ENCODE results near the gene KHDC1. TPM values are rescaled to one million over a fixed set of nuclear protein-coding genes. Genes with fewer than 3 reads are reported as not detected.

Gene KHDC1
- total and polyA plus RNA-seq, 2 of the 8 experiments (the other 6 are each of a cell fraction or from before 2014, with no cell fraction given): 4.3 to 7.3 TPM

GRCh38 chr6:73203098-73203497 lies 59.9 kb downstream of the KHDC1 start:
- Histone ChIP-seq H4K91ac (replicated peaks; ENCODE audit: insufficient read length, low read length) (no peak overlapping the region), H3K18ac (ENCODE audit: extremely low read depth, low read length) (no peak overlapping the region), H4K8ac (ENCODE audit: extremely low read depth, insufficient read depth, low read length) (no peak overlapping the region), H2BK20ac (ENCODE audit: low read length) (no peak overlapping the region), H3K9ac (replicated peaks in 1 of 4; ENCODE audit: extremely low read depth in 1 of 4, low read depth in 3 of 4, low read length in 3 of 4) (no peak overlapping the region), H4K5ac (ENCODE audit: insufficient read length, low read depth, low read length) (no peak overlapping the region), H3K27me3 (replicated peaks in 1 of 4; ENCODE audit: control insufficient read depth in 3 of 4, extremely low read depth in 1 of 4, insufficient read depth in 3 of 4, low read length in 3 of 4) (no peaks in the 10 kb centered on the region), H2BK5ac (ENCODE audit: low read depth, low read length) (no peak overlapping the region), H3K4ac (replicated peaks; ENCODE audit: insufficient read length, low read depth, low read length) (no peak overlapping the region), H3K27ac (ENCODE audit: low read depth, low read length) (no peak overlapping the region), H3K23ac (ENCODE audit: insufficient read length) (no peak overlapping the region), H2AK5ac (ENCODE audit: low read depth, low read length) (no peak overlapping the region), H3K4me2 (ENCODE audit: insufficient read depth in 1 of 2, low read depth in 2 of 2, low read length in 2 of 2) (no peak overlapping the region), H2BK120ac (replicated peaks; ENCODE audit: low read depth, low read length) (no peak overlapping the region), H2BK15ac (ENCODE audit: low read length) (no peak overlapping the region), H3K9me3 (ENCODE audit: insufficient read depth in 2 of 2, low read depth in 1 of 2, low read length in 1 of 2) (peaks cover 3 to 12% of the 10 kb centered on the region in 2 experiments; a peak in 3 of 4 replicates), H3K14ac (ENCODE audit: insufficient read length) (no peak overlapping the region), H3K36me3 (ENCODE audit: control insufficient read depth in 2 of 4, insufficient read depth in 4 of 4, low read length in 3 of 4) (no peaks in the 10 kb centered on the region), H3K4me3 (ENCODE audit: extremely low read depth in 1 of 4, insufficient read depth in 2 of 4, low read depth in 3 of 4, low read length in 4 of 4) (no peak overlapping the region), H3K23me2 (ENCODE audit: low read depth, low read length) (no peaks in the 10 kb centered on the region), H3K79me2 (ENCODE audit: control insufficient read depth in 1 of 2, insufficient read depth in 2 of 2, low read length in 2 of 2) (no peaks in the 10 kb centered on the region), H2BK12ac (ENCODE audit: low read depth, low read length) (no peak overlapping the region), H3K56ac (replicated peaks; ENCODE audit: insufficient read length, low read depth, low read length) (no peak overlapping the region), H4K20me1 (replicated peaks in 1 of 2; ENCODE audit: control insufficient read depth in 1 of 2, insufficient read depth in 2 of 2, low read length in 2 of 2) (no peaks in the 10 kb centered on the region), H3K79me1 (ENCODE audit: low read depth, low read length) (no peaks in the 10 kb centered on the region), H2AFZ (ENCODE audit: low read length) (no peak overlapping the region), H3K4me1 (replicated peaks in 1 of 4; ENCODE audit: control insufficient read depth in 3 of 4, insufficient read depth in 4 of 4, low read length in 3 of 4) (peaks cover 0 to 4% (median 0%) of the 10 kb centered on the region in 4 experiments; a peak in 2 of 7 replicates)
- DNase-seq (ENCODE audit: low read depth in 1 of 2, low spot score in 2 of 2) (no peak), FAIRE-seq (no peak)
- ChIA-PET CTCF (ENCODE audit: partially characterized antibody) (interaction anchor here (0.9 kb wide), 1 partner anchor 588 kb away, joined by 3 read pairs; no protein-coding TSS in a partner anchor), POLR2A (ENCODE audit: partially characterized antibody) (no interaction called here)
- TF ChIP-seq BCL11A (IDR thresholded peaks at IDR 0.05; ENCODE audit: low read depth in 2 of 2, low read length in 2 of 2): no peak
- no peak for TF ChIP-seq HDAC6 (IDR thresholded peaks at IDR 0.05; ENCODE audit: low read depth, low read length)
- no peak for TF ChIP-seq SP2 (IDR thresholded peaks at IDR 0.05; ENCODE audit: low read length)
- no peak for TF ChIP-seq CEBPB (IDR thresholded peaks at IDR 0.05; ENCODE audit: low read depth, low read length)
- TF ChIP-seq SRF (IDR thresholded peaks at IDR 0.05; ENCODE audit: low read depth, low read length): no peak
- TF ChIP-seq PHF8 (conservative IDR thresholded peaks at IDR 0.05; ENCODE audit: low read depth, low read length): no peak
- no peak for TF ChIP-seq CHD1 (IDR thresholded peaks at IDR 0.05; ENCODE audit: low read depth, low read length)
- TF ChIP-seq, protein P1, sequence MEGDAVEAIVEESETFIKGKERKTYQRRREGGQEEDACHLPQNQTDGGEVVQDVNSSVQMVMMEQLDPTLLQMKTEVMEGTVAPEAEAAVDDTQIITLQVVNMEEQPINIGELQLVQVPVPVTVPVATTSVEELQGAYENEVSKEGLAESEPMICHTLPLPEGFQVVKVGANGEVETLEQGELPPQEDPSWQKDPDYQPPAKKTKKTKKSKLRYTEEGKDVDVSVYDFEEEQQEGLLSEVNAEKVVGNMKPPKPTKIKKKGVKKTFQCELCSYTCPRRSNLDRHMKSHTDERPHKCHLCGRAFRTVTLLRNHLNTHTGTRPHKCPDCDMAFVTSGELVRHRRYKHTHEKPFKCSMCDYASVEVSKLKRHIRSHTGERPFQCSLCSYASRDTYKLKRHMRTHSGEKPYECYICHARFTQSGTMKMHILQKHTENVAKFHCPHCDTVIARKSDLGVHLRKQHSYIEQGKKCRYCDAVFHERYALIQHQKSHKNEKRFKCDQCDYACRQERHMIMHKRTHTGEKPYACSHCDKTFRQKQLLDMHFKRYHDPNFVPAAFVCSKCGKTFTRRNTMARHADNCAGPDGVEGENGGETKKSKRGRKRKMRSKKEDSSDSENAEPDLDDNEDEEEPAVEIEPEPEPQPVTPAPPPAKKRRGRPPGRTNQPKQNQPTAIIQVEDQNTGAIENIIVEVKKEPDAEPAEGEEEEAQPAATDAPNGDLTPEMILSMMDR (IDR thresholded peaks at IDR 0.05; ENCODE audit: control extremely low read depth in 1 of 3, insufficient read depth in 1 of 3, low read depth in 1 of 3, low read length in 3 of 3): no peak
- TF ChIP-seq TCF12 (IDR thresholded peaks at IDR 0.05; ENCODE audit: low read depth, low read length): no peak
- TF ChIP-seq USF2 (IDR thresholded peaks at IDR 0.05; ENCODE audit: low read length): no peak
- TF ChIP-seq TAF1 (IDR thresholded peaks at IDR 0.05; ENCODE audit: low read depth, low read length): no peak
- 96% methylated on average over 1 of the region's 1 CpG; no CpG with 5 or more reads in 1 of the 2 experiments for WGBS, 2 experiments (ENCODE audit: extremely low coverage in 1 of 2, insufficient coverage in 1 of 2, insufficient read length in 1 of 2, insufficient replicate concordance in 2 of 2, low coverage in 1 of 2, low lambda C conversion rate in 2 of 2, missing lambda C conversion rate in 1 of 2)

Data from H1 (cell line).